Stimulated activated CD8-positive, alpha-beta memory T cell treated with anti-CD3 and anti-CD28 coated beads, Interleukin-4, amount 100 ng/mL, for 1 hour (primary cell): ENCODE measurements around the gene EXOC1L.

Experiments used
- DNase-seq, 2 donors: peaks; one replicate each; pipeline ENCODE4 v3.0.0-alpha.2; 2020; ENCODE audit warnings: low read depth in 2 of 2, low spot score in 1 of 2

The EXOC1L gene

GRCh38 chr4:55879224-55879623 is 59.6 kb downstream of the EXOC1L start:
- no peak for DNase-seq

- no peak for DNase-seq
These were observed 61.2 kb downstream of the EXOC1L start for GRCh38 chr4:55880652-55881280.

- no peak for DNase-seq
These were observed 64.7 kb downstream of the EXOC1L start for GRCh38 chr4:55884093-55884850.

- no peak for DNase-seq
These were observed 65.2 kb downstream of the EXOC1L start for GRCh38 chr4:55884851-55885219.
